ENCODE measurements around the gene ITPR3.

ITPR3 gene

GRCh38 chr6:33677143-33677660 is 56.1 kb downstream of the ITPR3 start:
- no peak for TF ChIP-seq CTCF (IDR thresholded peaks at IDR 0.05; ENCODE audit: low read depth, low read length)
- H3K4me3 ChIP-seq (ENCODE audit: low read depth, low read length), result no peak overlapping the region
- no peak for DNase-seq (ENCODE audit: low read depth, low spot score)
- in situ Hi-C loops (cut with HindIII; ENCODE audit: low sequenced_read_pairs), result no loop called here

GRCh38 chr6:33677689-33678088 is 56.6 kb downstream of the ITPR3 start:
- TF ChIP-seq CTCF (IDR thresholded peaks at IDR 0.05; ENCODE audit: low read depth, low read length), result no peak

GRCh38 chr6:33678233-33678931 is 57.3 kb downstream of the ITPR3 start:
- no peak for TF ChIP-seq CTCF (IDR thresholded peaks at IDR 0.05; ENCODE audit: low read depth, low read length)
- in situ Hi-C loops (cut with HindIII; ENCODE audit: low sequenced_read_pairs), result no loop called here
- no peak for DNase-seq (ENCODE audit: low read depth, low spot score)
- no peak overlapping the region for H3K4me3 ChIP-seq (ENCODE audit: low read depth, low read length)

More at GRCh38 chr6:33677689-33678088, 56.6 kb downstream of the ITPR3 start:
- H3K4me3 ChIP-seq (ENCODE audit: low read depth, low read length), result no peak overlapping the region
- in situ Hi-C loops (cut with HindIII; ENCODE audit: low sequenced_read_pairs), result no loop called here
- DNase-seq (ENCODE audit: low read depth, low spot score), result no peak

- in situ Hi-C loops (cut with HindIII; ENCODE audit: low sequenced_read_pairs), result no loop called here
- TF ChIP-seq CTCF (IDR thresholded peaks at IDR 0.05; ENCODE audit: low read depth, low read length), result no peak
- no peak overlapping the region for H3K4me3 ChIP-seq (ENCODE audit: low read depth, low read length)
- DNase-seq (ENCODE audit: low read depth, low spot score), result no peak
Observed at GRCh38 chr6:33678932-33679490, 57.9 kb downstream of the ITPR3 start.

- in situ Hi-C loops (cut with HindIII; ENCODE audit: low sequenced_read_pairs), result no loop called here
- no peak for DNase-seq (ENCODE audit: low read depth, low spot score)
- no peak for TF ChIP-seq CTCF (IDR thresholded peaks at IDR 0.05; ENCODE audit: low read depth, low read length)
- no peak overlapping the region for H3K4me3 ChIP-seq (ENCODE audit: low read depth, low read length)
Observed at GRCh38 chr6:33679761-33680160, 58.6 kb downstream of the ITPR3 start.

- no peak overlapping the region for H3K4me3 ChIP-seq (ENCODE audit: low read depth, low read length)
- no peak for DNase-seq (ENCODE audit: low read depth, low spot score)
- in situ Hi-C loops (cut with HindIII; ENCODE audit: low sequenced_read_pairs), result no loop called here
- no peak for TF ChIP-seq CTCF (IDR thresholded peaks at IDR 0.05; ENCODE audit: low read depth, low read length)
Observed at GRCh38 chr6:33682341-33682740, 61.2 kb downstream of the ITPR3 start.

Data from astrocyte of the spinal cord (primary cell).